ENCODE results near the gene MAGEF1.

MAGEF1 gene

DNA sequence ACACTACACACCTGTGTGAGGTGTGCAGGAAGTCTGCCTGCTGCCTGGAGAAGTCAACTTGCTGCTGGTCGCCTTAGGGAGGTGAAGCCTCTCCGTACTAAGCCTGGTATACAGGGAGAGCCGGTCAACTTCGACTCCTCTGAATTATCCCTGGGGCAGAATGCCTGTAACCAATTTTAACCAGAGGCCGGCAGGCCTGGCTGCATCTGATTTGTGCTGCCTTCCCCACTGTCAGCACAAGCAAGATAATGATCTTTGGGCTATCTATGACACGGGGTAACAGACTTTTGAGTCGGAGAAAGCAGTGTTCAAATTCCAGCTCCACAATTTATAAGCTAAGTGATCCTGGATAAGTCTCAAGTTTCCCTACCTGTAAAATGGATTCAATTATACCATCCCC, 42.3 kb downstream of the MAGEF1 start:
- no peak for DNase-seq (ENCODE audit: low read depth)

DNA sequence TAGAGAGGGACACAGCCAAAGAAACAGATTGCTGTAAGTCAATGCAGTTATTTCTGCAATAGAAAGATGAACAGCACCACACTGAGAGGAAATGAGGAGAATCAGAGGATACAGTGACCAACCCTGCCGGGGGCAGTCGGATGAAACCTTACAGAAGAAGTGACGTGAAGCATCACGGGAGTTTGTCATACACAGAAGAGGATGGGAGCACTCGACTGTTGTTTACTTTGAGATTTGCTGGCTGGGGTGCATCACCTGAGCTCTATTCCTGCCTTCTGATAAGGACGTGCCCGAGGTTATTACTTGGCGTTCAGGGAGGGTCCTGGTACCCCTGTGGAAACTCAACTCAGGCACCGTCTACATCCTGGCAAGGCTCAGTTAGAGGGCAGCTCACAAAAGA, 45.4 kb downstream of the MAGEF1 start:
- DNase-seq (ENCODE audit: low read depth), result no peak

DNA sequence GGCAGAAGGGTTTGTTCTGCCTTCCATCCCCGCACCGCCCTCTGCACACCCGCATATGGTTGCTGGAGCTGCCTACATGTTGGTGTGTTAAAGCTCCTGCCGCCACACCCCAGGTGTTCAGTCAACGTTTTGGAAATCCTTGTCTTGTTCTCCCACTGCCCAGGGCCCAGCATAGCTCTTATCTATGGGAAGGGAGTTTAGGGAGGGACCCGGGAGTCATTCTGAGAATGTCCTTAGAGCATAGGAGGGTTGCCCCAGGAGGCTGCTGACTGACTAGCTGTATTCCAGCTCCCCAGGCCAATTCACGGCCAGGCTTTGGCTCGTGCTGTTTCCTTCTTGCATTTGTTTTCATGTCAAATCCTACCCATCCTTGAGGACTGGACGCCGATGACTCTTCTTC, 46.8 kb downstream of the MAGEF1 start:
- no peak for DNase-seq (ENCODE audit: low read depth)

DNA sequence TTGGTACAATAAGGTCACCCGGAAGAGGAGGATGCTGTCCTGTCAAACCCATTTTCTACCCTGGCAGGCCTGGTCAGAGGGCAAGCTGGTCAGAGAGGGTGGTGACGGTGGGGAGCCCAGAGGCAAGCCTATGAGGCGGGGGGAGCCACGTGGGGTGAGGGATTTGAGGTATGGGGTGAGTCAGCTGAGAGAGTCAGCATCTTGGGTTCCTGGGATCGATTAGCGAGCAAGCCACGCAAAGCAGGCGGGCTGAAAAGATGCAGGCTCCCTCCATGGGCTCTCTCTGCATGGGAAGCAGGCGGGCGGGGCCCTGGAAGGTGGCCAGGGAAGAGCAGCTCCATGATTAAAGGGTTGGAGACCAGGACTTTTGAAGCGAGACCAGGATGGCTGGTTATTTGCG, 48.1 kb downstream of the MAGEF1 start:
- DNase-seq (ENCODE audit: low read depth), result no peak

DNA sequence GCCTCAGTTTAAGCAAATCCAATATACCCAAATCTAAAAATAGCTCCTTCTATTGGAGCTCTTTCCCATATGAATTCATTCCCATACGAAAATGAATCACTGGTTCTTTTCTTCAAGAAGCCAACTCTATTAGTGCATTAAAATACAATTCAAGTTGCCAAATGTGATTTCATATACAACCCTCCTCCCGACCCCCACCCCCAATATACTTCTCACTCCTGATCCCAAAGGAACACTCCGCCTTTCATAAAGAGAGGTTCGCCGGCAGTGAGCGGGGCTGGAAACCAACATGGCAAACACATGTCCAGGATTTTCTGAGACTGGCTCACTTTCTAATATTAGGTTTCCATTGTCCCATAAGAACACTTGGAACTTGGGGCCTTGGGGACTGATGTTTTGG, 48.5 kb downstream of the MAGEF1 start:
- no peak for DNase-seq (ENCODE audit: low read depth)

DNA sequence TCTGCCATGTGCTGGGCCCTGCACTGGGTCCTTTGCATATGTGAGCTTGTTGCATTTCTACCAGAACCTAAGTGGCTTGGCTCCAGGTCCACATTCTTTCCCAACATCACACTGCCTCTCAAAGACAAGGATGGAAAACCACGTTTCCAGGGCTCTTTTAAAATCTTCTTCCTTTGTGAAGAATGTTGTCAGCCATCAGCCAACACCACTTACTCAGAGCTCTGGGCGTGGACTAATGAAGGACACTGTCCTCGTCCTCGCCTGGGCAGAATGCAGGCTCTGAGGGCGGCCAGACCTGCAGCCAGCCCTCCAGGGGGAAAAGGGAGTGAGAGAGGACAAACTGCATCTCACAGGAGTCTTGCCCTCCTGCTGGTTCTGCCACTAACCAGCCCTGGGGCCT, 49.7 kb downstream of the MAGEF1 start:
- no peak for DNase-seq (ENCODE audit: low read depth)

DNA sequence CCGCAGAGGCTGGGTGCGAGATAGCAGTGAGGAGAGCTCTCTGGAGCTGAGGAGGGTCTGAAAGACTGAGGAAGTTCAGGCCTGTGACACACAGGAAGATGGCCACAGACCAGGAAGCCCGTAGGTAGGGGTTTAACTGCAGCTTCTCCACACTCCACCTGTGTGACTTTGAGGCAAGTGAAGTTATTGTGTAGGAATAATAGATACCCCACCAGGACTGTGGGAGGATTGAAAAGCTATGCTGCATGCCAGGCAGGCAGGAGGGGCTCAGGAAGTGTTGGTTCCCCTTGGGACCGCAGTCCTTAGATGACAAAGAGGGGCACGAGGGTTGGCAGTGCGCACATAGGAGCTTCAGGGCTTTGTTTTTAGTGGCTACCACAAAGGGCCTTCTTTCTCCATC, 50.9 kb downstream of the MAGEF1 start:
- DNase-seq (ENCODE audit: low read depth), result no peak
